Transverse colon (tissue), 4 donors: ENCODE measurements around the gene CDR2.

Experiments
- CTCF ChIP-seq, 5 experiments: fragments of 200-600 bp in 3 of 5; fragments of 450-650 bp in 2 of 5; sonication (generic) in 3 of 5; IDR thresholded peaks; 1 replicate in 2 of 5; 2 replicates in 3 of 5; pipeline ENCODE4 v1.5.1; 2016 to 2017; ENCODE audit warnings: antibody characterized with exemption in 5 of 5, inconsistent platforms in 3 of 5, mild to moderate bottlenecking in 2 of 5, moderate library complexity in 1 of 5
- POLR2A ChIP-seq: fragments of 450-650 bp; IDR thresholded peaks from one replicate; pipeline ENCODE4 v1.6.1; 2016; ENCODE audit warnings: antibody characterized with exemption, mild to moderate bottlenecking, moderate library complexity
- POLR2AphosphoS5 ChIP-seq, 3 donors: sonication (generic); formaldehyde crosslinking; IDR thresholded peaks; one replicate each; pipeline ENCODE4 v1.6.1; 2016; ENCODE audit warnings: antibody characterized with exemption in 3 of 3

DNA sequence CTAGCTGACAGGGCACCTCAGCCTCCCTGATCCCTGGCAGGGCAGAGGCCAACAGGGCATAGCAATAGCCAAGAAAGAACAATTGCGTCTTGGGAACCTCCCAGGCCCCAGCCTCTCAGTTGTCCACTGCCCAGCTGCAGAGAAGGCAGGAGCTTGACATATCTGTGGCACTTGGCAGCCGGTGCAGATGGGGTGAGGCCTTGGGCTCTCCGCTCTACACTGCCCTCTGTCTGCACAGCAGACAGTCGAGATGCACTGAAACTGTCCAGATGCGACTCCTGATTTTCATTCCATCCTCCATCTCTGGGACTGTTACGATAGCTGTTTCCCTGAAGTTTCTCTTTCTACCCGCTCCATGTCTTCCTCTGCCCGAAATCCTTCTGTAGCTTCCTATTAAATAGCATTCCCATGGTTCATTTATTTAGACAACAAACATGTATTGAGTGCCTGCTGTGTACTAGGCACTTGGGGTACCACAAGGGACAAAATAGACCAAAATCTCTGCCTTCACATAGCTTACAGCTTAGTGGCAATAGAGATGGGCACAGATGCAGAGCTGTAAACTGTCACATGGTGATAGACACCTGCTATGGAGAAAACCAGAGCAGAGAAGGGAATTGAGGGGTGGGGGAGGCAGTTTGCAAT is 73.9 kb downstream of the CDR2 start:
- peak; percentile 45 to 65 (median 52) for TF ChIP-seq CTCF (IDR thresholded peaks at IDR 0.05)
- no peak for TF ChIP-seq POLR2A
- TF ChIP-seq POLR2AphosphoS5 (IDR thresholded peaks at IDR 0.05), result no peak
